HG03342 (cell line): ENCODE results near the gene MAP3K14.
"Not testable (repeated sequence)": the region's sequence is repeated elsewhere in the genome, so short reads cannot be mapped to it uniquely, and the experiment has no call there.

Experiments used
- ATAC-seq: cut with Tn5 transposase; IDR thresholded peaks from one replicate; pipeline ENCODE4 v1.9.1; 2021; ENCODE audit warnings: mild to moderate bottlenecking, moderate library complexity; ENCODE audit not compliant: unreplicated experiment

The MAP3K14 gene

GRCh38 chr17:45316434-45317110 lies at the start of gene MAP3K14:
Gene MAP3K14 (minus strand): TSS chr17:45317020. CDS start chr17:45290745, 26,275 bp downstream.
- no peak for ATAC-seq

- no peak for ATAC-seq
Measured at GRCh38 chr17:45366049-45366448, 49.2 kb upstream of the MAP3K14 start.

- ATAC-seq: no peak
Measured at GRCh38 chr17:45364531-45365390, 47.9 kb upstream of the MAP3K14 start.

- ATAC-seq: no peak
Measured at GRCh38 chr17:45363498-45363897, 46.7 kb upstream of the MAP3K14 start.

GRCh38 chr17:45361976-45362375 lies 45.2 kb upstream of the MAP3K14 start:
- ATAC-seq: no peak

GRCh38 chr17:45361451-45361850 lies 44.6 kb upstream of the MAP3K14 start:
- no peak for ATAC-seq

- ATAC-seq: no peak
Measured at GRCh38 chr17:45357364-45357997, 40.7 kb upstream of the MAP3K14 start.

- no peak for ATAC-seq
Measured at GRCh38 chr17:45355087-45355486, 38.3 kb upstream of the MAP3K14 start.

GRCh38 chr17:45353043-45353442 lies 36.2 kb upstream of the MAP3K14 start:
- no peak for ATAC-seq

- ATAC-seq: no peak
Measured at GRCh38 chr17:45351831-45352230, 35.0 kb upstream of the MAP3K14 start.

GRCh38 chr17:45347444-45347843 lies 30.6 kb upstream of the MAP3K14 start:
- no peak for ATAC-seq

- no peak for ATAC-seq
Measured at GRCh38 chr17:45346216-45347015, 29.6 kb upstream of the MAP3K14 start.

GRCh38 chr17:45345554-45346215 lies 28.9 kb upstream of the MAP3K14 start:
- no peak for ATAC-seq

- no peak for ATAC-seq
Measured at GRCh38 chr17:45345246-45345553, 28.4 kb upstream of the MAP3K14 start.

- not testable (repeated sequence) for ATAC-seq
Measured at GRCh38 chr17:45343967-45344664, 27.3 kb upstream of the MAP3K14 start.

GRCh38 chr17:45342871-45343526 lies 26.2 kb upstream of the MAP3K14 start:
- ATAC-seq: no peak

- ATAC-seq: no peak
Measured at GRCh38 chr17:45342306-45342705, 25.5 kb upstream of the MAP3K14 start.

- ATAC-seq: no peak
Measured at GRCh38 chr17:45341533-45342158, 24.8 kb upstream of the MAP3K14 start.
